HepG2 (cell line): ENCODE measurements around the gene TIMELESS. TPM values are rescaled to one million over a fixed set of nuclear protein-coding genes. Genes with fewer than 3 reads are reported as not detected.

Experiments used
- CBFB ChIP-seq: sonication (generic); formaldehyde crosslinking; IDR thresholded peaks from 2 replicates; pipeline ENCODE4 v1.4.0; 2020; ENCODE audit warnings: missing genetic modification reagents
- FIP1L1 ChIP-seq: fragments of 200-400 bp; formaldehyde crosslinking; IDR thresholded peaks from 2 replicates; pipeline ENCODE4 v1.6.1; 2018; ENCODE audit warnings: low read depth, mild to moderate bottlenecking, low read length, moderate library complexity, borderline replicate concordance; ENCODE audit not compliant: insufficient read depth
- ONECUT2 ChIP-seq: sonication (generic); formaldehyde crosslinking; IDR thresholded peaks from 2 replicates; pipeline ENCODE4 v1.4.0; 2020; ENCODE audit warnings: missing genetic modification reagents
- RBFOX2 ChIP-seq: fragments of 200-400 bp; formaldehyde crosslinking; IDR thresholded peaks from 2 replicates; pipeline ENCODE4 v1.6.1; 2017; ENCODE audit warnings: low read depth, mild to moderate bottlenecking, low read length
- ZBTB21 ChIP-seq: sonication (generic); formaldehyde crosslinking; IDR thresholded peaks from 2 replicates; pipeline ENCODE4 v1.4.0; 2020; ENCODE audit warnings: missing genetic modification reagents
- ZNF703 ChIP-seq: sonication (generic); formaldehyde crosslinking; IDR thresholded peaks from 2 replicates; pipeline ENCODE4 v1.5.1; 2020; ENCODE audit warnings: missing genetic modification reagents, mild to moderate bottlenecking, moderate library complexity, borderline replicate concordance
- ZNF720 ChIP-seq: sonication (generic); formaldehyde crosslinking; IDR thresholded peaks from 2 replicates; pipeline ENCODE4 v1.4.0; 2020; ENCODE audit warnings: missing genetic modification reagents
- ZNF761 ChIP-seq: sonication (generic); formaldehyde crosslinking; conservative IDR thresholded peaks from 2 replicates; pipeline ENCODE4 v1.4.0; 2020; ENCODE audit warnings: mild to moderate bottlenecking, missing genetic modification reagents
- ZZZ3 ChIP-seq: sonication (generic); formaldehyde crosslinking; IDR thresholded peaks from 2 replicates; pipeline ENCODE4 v1.4.0; 2020; ENCODE audit warnings: missing genetic modification reagents, mild to moderate bottlenecking, borderline replicate concordance
- polyA plus RNA-seq, 8 experiments: library from polyadenylated mRNA; depleted of rRNA in 3 of 8; stranded (reverse) in 7 of 8; unstranded in 1 of 8; fragments of >200 nt; fragmentation: Illumina TruSeq in 4 of 8; extraction: Trizol in 4 of 8; gene quantifications; 2 replicates each; pipeline versions ENCODE4 v1.2.1 to v1.2.3, GENCODE V29; 2011 to 2016; ENCODE audit warnings: low read depth in 4 of 8, missing spikeins in 1 of 8, mixed read lengths in 1 of 8; ENCODE audit not compliant: insufficient read depth in 1 of 8
- total RNA-seq, 5 experiments: library from RNA; depleted of rRNA; stranded (reverse); fragments of >200 nt; fragmentation: Illumina TruSeq; extraction: Trizol; gene quantifications; 2 replicates each; pipeline ENCODE4 v1.2.3, GENCODE V29; 2016; ENCODE audit warnings: low read depth in 1 of 5
- TF ChIP-seq, protein P1 (sequence below): sonication (generic); formaldehyde crosslinking; IDR thresholded peaks from 2 replicates; pipeline ENCODE4 v1.5.1; 2020; ENCODE audit warnings: mild to moderate bottlenecking, missing genetic modification reagents, borderline replicate concordance
- TF ChIP-seq, protein P2 (sequence below): IDR thresholded peaks from 2 replicates; pipeline ENCODE4 v1.6.1; 2016; ENCODE audit warnings: mild to moderate bottlenecking

Gene TIMELESS
- total and polyA plus RNA-seq, 2 of the 13 experiments (the other 11 are each of a cell fraction or from before 2014, with no cell fraction given), result 4.0 to 20.3 TPM

DNA sequence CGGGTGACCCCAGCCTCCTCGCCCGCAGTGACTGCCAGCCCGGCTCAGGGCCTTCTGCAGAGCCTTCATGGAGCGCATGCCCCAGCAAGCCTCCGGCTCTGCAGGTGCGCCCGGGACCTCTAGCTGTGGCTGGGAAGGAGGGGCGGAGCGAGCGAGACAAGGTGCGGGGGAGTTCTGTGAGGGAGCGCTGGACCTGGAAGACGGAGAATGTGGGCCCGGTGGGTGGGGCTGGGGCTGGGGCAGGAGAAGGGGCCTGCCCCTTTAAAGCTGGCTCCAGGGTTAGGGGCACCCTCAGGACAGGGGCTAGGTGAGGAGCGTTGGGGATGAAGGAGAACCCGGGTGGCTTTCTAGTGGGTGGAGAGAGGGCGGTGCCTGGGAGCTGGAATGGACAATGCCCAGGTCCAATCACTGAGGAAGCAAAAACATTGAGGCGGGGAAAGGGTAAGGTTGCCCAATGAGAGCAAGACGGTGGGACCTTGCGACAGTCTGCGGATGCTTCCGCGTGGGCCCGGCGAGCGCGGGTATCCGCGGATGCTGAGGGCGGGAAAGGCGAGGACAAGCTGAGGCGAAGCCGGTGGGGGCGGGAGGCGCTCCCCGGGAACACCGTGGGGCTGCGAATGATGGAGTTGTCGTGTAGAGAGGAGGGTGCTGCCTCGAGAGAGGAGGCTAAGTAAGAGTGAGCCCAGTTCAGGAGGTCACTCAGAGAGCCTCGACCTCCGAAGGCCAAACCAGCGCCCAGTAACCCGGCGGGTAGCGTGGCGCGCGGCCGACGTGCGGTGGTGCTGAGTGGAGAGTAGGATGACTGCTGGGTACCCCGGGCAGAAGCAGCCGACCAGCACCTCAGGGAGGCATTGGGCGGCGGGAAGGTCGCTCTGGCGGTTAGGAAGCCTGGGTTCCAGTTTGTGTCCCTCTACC, 39.1 kb upstream of the TIMELESS start, which contains the start of gene GLS2 (continued):
- no peak; the same call in 1 of the 2 replicates for TF ChIP-seq ZZZ3 (CRISPR knock-in tag)
- TF ChIP-seq FIP1L1, result no peak
- TF ChIP-seq ZBTB21 (CRISPR knock-in tag), result no peak
- TF ChIP-seq, protein P1, sequence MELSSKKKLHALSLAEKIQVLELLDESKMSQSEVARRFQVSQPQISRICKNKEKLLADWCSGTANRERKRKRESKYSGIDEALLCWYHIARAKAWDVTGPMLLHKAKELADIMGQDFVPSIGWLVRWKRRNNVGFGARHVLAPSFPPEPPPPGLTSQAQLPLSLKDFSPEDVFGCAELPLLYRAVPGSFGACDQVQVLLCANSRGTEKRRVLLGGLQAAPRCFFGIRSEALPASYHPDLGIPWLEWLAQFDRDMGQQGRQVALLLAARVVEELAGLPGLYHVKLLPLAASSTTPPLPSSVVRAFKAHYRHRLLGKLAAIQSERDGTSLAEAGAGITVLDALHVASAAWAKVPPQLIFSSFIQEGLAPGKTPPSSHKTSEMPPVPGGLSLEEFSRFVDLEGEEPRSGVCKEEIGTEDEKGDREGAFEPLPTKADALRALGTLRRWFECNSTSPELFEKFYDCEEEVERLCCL (CRISPR knock-in tag), result no peak
- no peak for TF ChIP-seq CBFB
- no peak for TF ChIP-seq ZNF761 (CRISPR knock-in tag)
- TF ChIP-seq ONECUT2 (CRISPR knock-in tag), result 0 out of 2 replicates have a peak, but pooled peaks have one; percentile 59
- peak; percentile 76; the same call in 1 of the 2 replicates for TF ChIP-seq ZNF703 (CRISPR knock-in tag)
- TF ChIP-seq, protein P2, sequence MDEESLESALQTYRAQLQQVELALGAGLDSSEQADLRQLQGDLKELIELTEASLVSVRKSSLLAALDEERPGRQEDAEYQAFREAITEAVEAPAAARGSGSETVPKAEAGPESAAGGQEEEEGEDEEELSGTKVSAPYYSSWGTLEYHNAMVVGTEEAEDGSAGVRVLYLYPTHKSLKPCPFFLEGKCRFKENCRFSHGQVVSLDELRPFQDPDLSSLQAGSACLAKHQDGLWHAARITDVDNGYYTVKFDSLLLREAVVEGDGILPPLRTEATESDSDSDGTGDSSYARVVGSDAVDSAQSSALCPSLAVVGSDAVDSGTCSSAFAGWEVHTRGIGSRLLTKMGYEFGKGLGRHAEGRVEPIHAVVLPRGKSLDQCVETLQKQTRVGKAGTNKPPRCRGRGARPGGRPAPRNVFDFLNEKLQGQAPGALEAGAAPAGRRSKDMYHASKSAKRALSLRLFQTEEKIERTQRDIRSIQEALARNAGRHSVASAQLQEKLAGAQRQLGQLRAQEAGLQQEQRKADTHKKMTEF (CRISPR knock-in tag), result peak; percentile 57; the same call in 1 of the 2 replicates
- no peak for TF ChIP-seq ZNF720
- TF ChIP-seq RBFOX2, result peak; percentile 63; the same call in 1 of the 2 replicates
